CD14-positive monocyte (primary cell): ENCODE measurements around the gene SPRN. TPM values are rescaled to one million over a fixed set of nuclear protein-coding genes. Genes with fewer than 3 reads are reported as not detected.

Source experiments
- DNase-seq, 3 donors: peaks; one replicate each; pipeline ENCODE4 v3.0.0-alpha.2; 2011 to 2022
- H2AFZ ChIP-seq: 2 replicates; pipeline ENCODE4 v1.6.0; 2012; ENCODE audit warnings: mild to moderate bottlenecking, low read depth, low read length, inconsistent platforms; ENCODE audit not compliant: insufficient read depth, poor library complexity, severe bottlenecking
- H3K27ac ChIP-seq, 2 donors: 1 replicate in 1 of 2; 2 replicates in 1 of 2; pipeline ENCODE4 v1.5.1; 2012 to 2013; ENCODE audit warnings: low read length in 2 of 2, control low read depth in 1 of 2, inconsistent platforms in 1 of 2, low read depth in 1 of 2, mild to moderate bottlenecking in 1 of 2
- H3K27me3 ChIP-seq, 2 donors: one replicate each; pipeline versions ENCODE4 v1.6.0 to v1.6.1; 2011 to 2013; ENCODE audit warnings: low read length in 2 of 2; ENCODE audit not compliant: control insufficient read depth in 2 of 2, insufficient read depth in 2 of 2
- H3K36me3 ChIP-seq, 2 donors: replicated peaks in 1 of 2; 1 replicate in 1 of 2; 2 replicates in 1 of 2; pipeline versions ENCODE4 v1.5.1 to v1.6.1; 2012 to 2013; ENCODE audit warnings: low read length in 2 of 2, control low read depth in 1 of 2, inconsistent platforms in 1 of 2, mild to moderate bottlenecking in 1 of 2; ENCODE audit not compliant: insufficient read depth in 2 of 2, control insufficient read depth in 1 of 2
- H3K4me1 ChIP-seq, 2 donors: 1 replicate in 1 of 2; 2 replicates in 1 of 2; pipeline versions ENCODE4 v1.5.1 to v1.6.1; 2012 to 2013; ENCODE audit warnings: low read length in 2 of 2, control low read depth in 1 of 2, inconsistent platforms in 1 of 2, mild to moderate bottlenecking in 1 of 2, moderate library complexity in 1 of 2; ENCODE audit not compliant: insufficient read depth in 2 of 2, control insufficient read depth in 1 of 2
- H3K4me2 ChIP-seq: replicated peaks from 2 replicates; pipeline ENCODE3; 2012; ENCODE audit warnings: low read length, moderate library complexity, mild to moderate bottlenecking; ENCODE audit not compliant: poor library complexity, severe bottlenecking; ENCODE audit errors: extremely low read depth
- H3K4me3 ChIP-seq, 3 experiments: fragments of 200-600 bp in 1 of 3; sonication (generic) in 1 of 3; replicated peaks in 1 of 3; 1 replicate in 2 of 3; 2 replicates in 1 of 3; pipeline ENCODE4 v1.5.1; 2011 to 2013; ENCODE audit warnings: low read length in 3 of 3, mild to moderate bottlenecking in 3 of 3, control low read depth in 2 of 3, low read depth in 2 of 3, inconsistent platforms in 1 of 3, moderate library complexity in 1 of 3
- H3K79me2 ChIP-seq: 2 replicates; pipeline ENCODE4 v1.6.0; 2012; ENCODE audit warnings: mild to moderate bottlenecking, control low read depth, inconsistent platforms, low read length, moderate library complexity; ENCODE audit not compliant: insufficient read depth
- H3K9ac ChIP-seq: 2 replicates; pipeline ENCODE4 v1.6.0; 2017; ENCODE audit warnings: low read length, mild to moderate bottlenecking; ENCODE audit not compliant: insufficient read depth, poor library complexity, severe bottlenecking
- H3K9me3 ChIP-seq, 2 donors: replicated peaks in 1 of 2; 1 replicate in 1 of 2; 2 replicates in 1 of 2; pipeline versions ENCODE4 v1.5.1 to v1.6.1; 2012 to 2013; ENCODE audit warnings: low read length in 2 of 2, control low read depth in 1 of 2; ENCODE audit not compliant: control insufficient read depth in 1 of 2, insufficient read depth in 1 of 2
- H4K20me1 ChIP-seq: 2 replicates; pipeline ENCODE4 v1.6.0; 2012; ENCODE audit warnings: mild to moderate bottlenecking, low read length, control low read depth, moderate library complexity; ENCODE audit not compliant: insufficient read depth
- H3K27ac Mint-ChIP-seq, 7 donors: one replicate each; pipeline ENCODE4 v1.8.0; 2020; ENCODE audit warnings: mild to moderate bottlenecking in 7 of 7, mixed read lengths in 7 of 7, moderate library complexity in 6 of 7, inconsistent platforms in 2 of 7
- H3K27me3 Mint-ChIP-seq, 3 donors: one replicate each; pipeline ENCODE4 v1.8.0; 2021 to 2022; ENCODE audit warnings: low read depth in 3 of 3, mild to moderate bottlenecking in 3 of 3, mixed read lengths in 3 of 3, moderate library complexity in 3 of 3, inconsistent platforms in 1 of 3
- H3K36me3 Mint-ChIP-seq, 2 donors: one replicate each; pipeline ENCODE4 v1.8.0; 2020; ENCODE audit warnings: mixed read lengths in 2 of 2, inconsistent platforms in 1 of 2, mild to moderate bottlenecking in 1 of 2
- H3K4me1 Mint-ChIP-seq: one replicate; pipeline ENCODE4 v1.8.0; 2020; ENCODE audit warnings: mild to moderate bottlenecking, mixed read lengths
- H3K4me3 Mint-ChIP-seq, 2 donors: one replicate each; pipeline ENCODE4 v1.8.0; 2020; ENCODE audit warnings: mild to moderate bottlenecking in 2 of 2, mixed read lengths in 2 of 2, moderate library complexity in 1 of 2
- H3K9me3 Mint-ChIP-seq, 7 donors: one replicate each; pipeline ENCODE4 v1.8.0; 2020 to 2022; ENCODE audit warnings: mixed read lengths in 7 of 7, mild to moderate bottlenecking in 6 of 7, moderate library complexity in 6 of 7, inconsistent platforms in 2 of 7
- CTCF ChIP-seq: fragments of 200-600 bp; IDR thresholded peaks from one replicate; pipeline ENCODE4 v1.8.0; 2022; ENCODE audit warnings: antibody characterized with exemption, mild to moderate bottlenecking
- WGBS: methylation state at CpG from one replicate; pipeline ENCODE4 v1.1.5; 2013; ENCODE audit warnings: missing lambda C conversion rate; ENCODE audit not compliant: insufficient coverage; 5-methylcytosine and 5-hydroxymethylcytosine counted together
- intact Hi-C, 2 donors: fragments of 100-400 bp; cut with micrococcal nuclease; formaldehyde crosslinking; loops; one replicate each; pipeline versions ENCODE4 v1.15.0 to v1.15.1; 2023
- polyA plus RNA-seq, 3 donors: library from polyadenylated mRNA; depleted of rRNA in 1 of 3; unstranded in 2 of 3; stranded (reverse) in 1 of 3; fragments of 300-500 nt in 2 of 3; fragments of >200 nt in 1 of 3; fragmentation: Illumina TruSeq in 2 of 3; gene quantifications; 1 replicate in 2 of 3; 2 replicates in 1 of 3; pipeline ENCODE4 v1.2.3, GENCODE V29; 2012 to 2021

The SPRN gene
- polyA plus RNA-seq, 3 donors: not detected

DNA sequence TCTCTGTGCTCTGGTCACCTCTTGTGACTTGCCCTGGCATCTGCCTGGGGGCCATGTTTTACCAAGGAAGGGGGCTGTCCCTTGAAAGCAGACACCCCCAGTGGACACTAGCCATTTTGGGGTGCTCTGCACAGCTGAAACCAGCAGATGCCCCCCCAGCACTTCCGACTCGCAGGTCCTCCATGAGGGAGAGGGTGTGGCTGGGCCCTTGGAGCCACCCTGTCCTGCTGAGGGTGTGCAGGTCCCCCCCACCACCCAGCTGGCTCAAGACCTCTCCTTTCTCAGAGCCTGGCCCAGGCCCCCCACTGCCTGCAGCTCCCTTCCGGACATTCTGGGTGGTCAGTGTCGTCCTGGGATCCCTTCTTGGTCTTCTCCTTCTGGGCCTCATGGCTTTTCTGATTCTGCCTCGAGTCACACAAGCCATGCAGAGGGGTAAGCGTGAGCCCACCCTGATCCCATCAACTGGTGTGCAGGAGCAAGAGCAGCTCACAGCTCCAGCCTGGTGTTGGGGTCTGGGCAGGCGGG is 41.6 kb upstream of the SPRN start:
- no peak overlapping the region for H3K4me3 Mint-ChIP-seq
- H3K9me3 ChIP-seq: peaks cover 0 to 3% of the 10 kb centered on the region in 2 donors
- TF ChIP-seq CTCF: no peak
- 96% methylated on average over 7 of the region's 7 CpGs for WGBS
- H4K20me1 ChIP-seq: no peaks in the 10 kb centered on the region
- H3K27ac Mint-ChIP-seq: no peak overlapping the region
- H3K9me3 Mint-ChIP-seq: peaks cover 5 to 12% (median 7%) of the 10 kb centered on the region in 7 donors
- DNase-seq: no peak
- H3K36me3 ChIP-seq: no peaks in the 10 kb centered on the region
- H3K4me2 ChIP-seq: no peak overlapping the region
- peaks cover 7 to 12% (median 11%) of the 10 kb centered on the region in 3 donors for H3K27me3 Mint-ChIP-seq
- H2AFZ ChIP-seq: no peak overlapping the region
- H3K27ac ChIP-seq: no peak overlapping the region
- H3K36me3 Mint-ChIP-seq: no peaks in the 10 kb centered on the region
- peaks cover 0 to 2% of the 10 kb centered on the region in 2 donors for H3K27me3 ChIP-seq
- H3K4me1 Mint-ChIP-seq: no peaks in the 10 kb centered on the region
- no peaks in the 10 kb centered on the region for H3K79me2 ChIP-seq
- no peak overlapping the region for H3K4me3 ChIP-seq
- H3K4me1 ChIP-seq: no peaks in the 10 kb centered on the region
- intact Hi-C loops: no loop called here
- H3K9ac ChIP-seq: no peak overlapping the region

- no peaks in the 10 kb centered on the region for H3K4me1 ChIP-seq
- H3K4me3 Mint-ChIP-seq: no peak overlapping the region
- no peaks in the 10 kb centered on the region for H3K36me3 ChIP-seq
- H4K20me1 ChIP-seq: no peaks in the 10 kb centered on the region
- peaks cover 5 to 14% (median 7%) of the 10 kb centered on the region in 7 donors for H3K9me3 Mint-ChIP-seq
- 60% methylated on average over 49 of the region's 55 CpGs for WGBS
- DNase-seq: no peak
- H3K27me3 ChIP-seq: peaks cover 0 to 2% of the 10 kb centered on the region in 2 donors
- intact Hi-C loops: no loop called here
- no peak overlapping the region for H3K27ac Mint-ChIP-seq
- H3K79me2 ChIP-seq: no peaks in the 10 kb centered on the region
- no peaks in the 10 kb centered on the region for H3K4me1 Mint-ChIP-seq
- no peak overlapping the region for H3K9ac ChIP-seq
- H3K4me3 ChIP-seq: no peak overlapping the region
- H3K9me3 ChIP-seq: peaks cover 0 to 3% of the 10 kb centered on the region in 2 donors
- no peaks in the 10 kb centered on the region for H3K36me3 Mint-ChIP-seq
- H3K27me3 Mint-ChIP-seq: peaks cover 7 to 12% (median 11%) of the 10 kb centered on the region in 3 donors
- no peak overlapping the region for H3K4me2 ChIP-seq
- H2AFZ ChIP-seq: no peak overlapping the region
- no peak for TF ChIP-seq CTCF
- H3K27ac ChIP-seq: no peak overlapping the region
Measured at GRCh38 chr10:133465191-133465949, 40.9 kb upstream of the SPRN start.
